Kidney epithelial cell (primary cell): ENCODE data around the gene DNAJB4. TPM values are rescaled to one million over a fixed set of nuclear protein-coding genes. Genes with fewer than 3 reads are reported as not detected.

Source experiments
- DNase-seq: peaks from one replicate; pipeline ENCODE4 v3.0.0-alpha.2; 2010; ENCODE audit warnings: low read depth
- H3K27me3 ChIP-seq: 2 replicates; pipeline ENCODE4 v1.6.0; 2011; ENCODE audit warnings: low read length; ENCODE audit not compliant: control insufficient read depth, insufficient read depth
- H3K36me3 ChIP-seq: 2 replicates; pipeline ENCODE4 v1.5.1; 2011; ENCODE audit warnings: low read length; ENCODE audit not compliant: control insufficient read depth, insufficient read depth
- H3K4me3 ChIP-seq: 2 replicates; pipeline ENCODE4 v1.5.1; 2011; ENCODE audit warnings: low read depth, mild to moderate bottlenecking, control low read depth, low read length
- total RNA-seq: library from RNA; depleted of rRNA; stranded (reverse); fragments of >200 nt; gene quantifications from 2 replicates; pipeline ENCODE4 v1.2.3, GENCODE V29; 2015
- TF ChIP-seq, protein P1 (sequence below): IDR thresholded peaks from 2 replicates; pipeline ENCODE4 v1.5.1; 2011; ENCODE audit warnings: mild to moderate bottlenecking, moderate library complexity, low read length, control low read depth, inconsistent platforms; ENCODE audit not compliant: insufficient read depth, poor library complexity, severe bottlenecking

DNAJB4 gene
- total RNA-seq, 1 donor from 2014 or later = 7.3 TPM

DNA sequence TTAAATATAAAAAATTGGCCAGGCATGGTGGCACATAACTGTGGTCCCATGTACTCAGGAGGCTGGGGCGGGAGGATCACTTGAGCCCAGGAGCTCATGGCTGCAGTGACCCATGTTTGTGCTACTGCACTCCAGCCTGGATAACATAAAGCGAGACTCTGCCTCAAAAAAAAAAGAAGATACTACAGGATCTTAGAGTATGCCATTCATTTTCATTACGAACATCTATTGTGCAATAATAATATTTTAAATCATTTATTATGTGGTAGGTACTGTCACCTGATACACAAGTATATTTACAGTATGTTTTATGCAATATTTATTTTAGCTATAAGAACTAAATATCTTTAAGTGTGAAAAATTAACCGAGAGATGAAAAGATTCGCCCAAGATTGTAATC lies 31.7 kb downstream of the DNAJB4 start:
- TF ChIP-seq, protein P1, sequence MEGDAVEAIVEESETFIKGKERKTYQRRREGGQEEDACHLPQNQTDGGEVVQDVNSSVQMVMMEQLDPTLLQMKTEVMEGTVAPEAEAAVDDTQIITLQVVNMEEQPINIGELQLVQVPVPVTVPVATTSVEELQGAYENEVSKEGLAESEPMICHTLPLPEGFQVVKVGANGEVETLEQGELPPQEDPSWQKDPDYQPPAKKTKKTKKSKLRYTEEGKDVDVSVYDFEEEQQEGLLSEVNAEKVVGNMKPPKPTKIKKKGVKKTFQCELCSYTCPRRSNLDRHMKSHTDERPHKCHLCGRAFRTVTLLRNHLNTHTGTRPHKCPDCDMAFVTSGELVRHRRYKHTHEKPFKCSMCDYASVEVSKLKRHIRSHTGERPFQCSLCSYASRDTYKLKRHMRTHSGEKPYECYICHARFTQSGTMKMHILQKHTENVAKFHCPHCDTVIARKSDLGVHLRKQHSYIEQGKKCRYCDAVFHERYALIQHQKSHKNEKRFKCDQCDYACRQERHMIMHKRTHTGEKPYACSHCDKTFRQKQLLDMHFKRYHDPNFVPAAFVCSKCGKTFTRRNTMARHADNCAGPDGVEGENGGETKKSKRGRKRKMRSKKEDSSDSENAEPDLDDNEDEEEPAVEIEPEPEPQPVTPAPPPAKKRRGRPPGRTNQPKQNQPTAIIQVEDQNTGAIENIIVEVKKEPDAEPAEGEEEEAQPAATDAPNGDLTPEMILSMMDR = no peak

GRCh38 chr1:78038071-78038470 lies 33.3 kb downstream of the DNAJB4 start:
- no peaks in the 10 kb centered on the region for H3K27me3 ChIP-seq
- no peak for DNase-seq
- TF ChIP-seq, protein P1 = no peak
- H3K4me3 ChIP-seq = no peak overlapping the region
- H3K36me3 ChIP-seq = no peaks in the 10 kb centered on the region

More for the DNA sequence above, 31.7 kb downstream of the DNAJB4 start:
- no peak for DNase-seq
- no peaks in the 10 kb centered on the region for H3K27me3 ChIP-seq
- H3K4me3 ChIP-seq = no peak overlapping the region
- H3K36me3 ChIP-seq = no peaks in the 10 kb centered on the region

GRCh38 chr1:78038491-78038939 lies 33.8 kb downstream of the DNAJB4 start:
- Histone ChIP-seq H3K36me3 (no peaks in the 10 kb centered on the region), H3K27me3 (peaks cover under 1% of the 10 kb centered on the region), H3K4me3 (no peak overlapping the region)
- TF ChIP-seq, protein P1 = no peak
- no peak for DNase-seq

- no peak for DNase-seq
- H3K4me3 ChIP-seq = no peak overlapping the region
- H3K27me3 ChIP-seq = peaks cover 9% of the 10 kb centered on the region
- TF ChIP-seq, protein P1 = no peak
- no peaks in the 10 kb centered on the region for H3K36me3 ChIP-seq
Observed at GRCh38 chr1:78040484-78041089, 35.8 kb downstream of the DNAJB4 start.

DNA sequence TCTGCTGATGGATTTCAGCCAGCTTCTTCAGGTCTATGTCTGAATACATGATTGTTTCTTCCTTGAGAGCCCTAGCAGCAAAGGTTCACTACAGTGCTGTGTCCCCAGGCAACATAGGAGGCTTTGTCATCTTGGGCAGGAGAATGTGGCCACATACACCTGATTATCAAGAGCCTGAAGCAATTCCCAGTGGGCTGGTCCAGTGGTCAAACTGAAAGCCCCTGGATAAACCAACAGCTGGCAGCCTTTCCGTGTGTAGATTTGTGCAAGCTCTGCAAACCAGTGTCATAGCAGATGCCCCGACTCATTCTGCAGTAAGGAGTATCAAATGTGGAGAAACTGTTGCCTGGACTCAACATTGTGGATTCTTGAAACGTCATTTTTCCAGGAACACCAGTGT lies 38.7 kb downstream of the DNAJB4 start:
- TF ChIP-seq, protein P1 = no peak
- H3K36me3 ChIP-seq = no peaks in the 10 kb centered on the region
- no peak overlapping the region for H3K4me3 ChIP-seq
- no peak for DNase-seq
- H3K27me3 ChIP-seq = peaks cover 19% of the 10 kb centered on the region
